ENCODE measurements around the gene FZD7.

DNA sequence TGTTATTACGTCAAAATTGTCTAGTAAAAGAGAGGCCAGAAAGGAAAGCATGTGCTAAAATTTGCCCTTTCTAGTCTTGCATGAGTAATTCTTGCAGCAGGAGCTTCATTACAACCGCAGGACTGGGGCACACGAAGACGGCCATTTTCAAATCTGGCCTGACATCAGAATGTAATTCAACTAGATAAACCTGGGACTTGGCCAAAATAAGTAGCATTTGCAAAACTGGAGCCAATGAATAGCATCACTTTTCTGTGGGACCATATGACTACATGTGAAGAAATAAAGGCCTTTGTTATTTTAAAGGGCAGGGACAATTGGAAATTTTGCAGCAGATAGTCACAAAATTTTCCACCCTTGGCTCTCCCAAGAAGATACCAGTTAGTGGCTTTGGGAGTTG is 3.0 kb upstream of the FZD7 start:
- TF ChIP-seq, protein P1, sequence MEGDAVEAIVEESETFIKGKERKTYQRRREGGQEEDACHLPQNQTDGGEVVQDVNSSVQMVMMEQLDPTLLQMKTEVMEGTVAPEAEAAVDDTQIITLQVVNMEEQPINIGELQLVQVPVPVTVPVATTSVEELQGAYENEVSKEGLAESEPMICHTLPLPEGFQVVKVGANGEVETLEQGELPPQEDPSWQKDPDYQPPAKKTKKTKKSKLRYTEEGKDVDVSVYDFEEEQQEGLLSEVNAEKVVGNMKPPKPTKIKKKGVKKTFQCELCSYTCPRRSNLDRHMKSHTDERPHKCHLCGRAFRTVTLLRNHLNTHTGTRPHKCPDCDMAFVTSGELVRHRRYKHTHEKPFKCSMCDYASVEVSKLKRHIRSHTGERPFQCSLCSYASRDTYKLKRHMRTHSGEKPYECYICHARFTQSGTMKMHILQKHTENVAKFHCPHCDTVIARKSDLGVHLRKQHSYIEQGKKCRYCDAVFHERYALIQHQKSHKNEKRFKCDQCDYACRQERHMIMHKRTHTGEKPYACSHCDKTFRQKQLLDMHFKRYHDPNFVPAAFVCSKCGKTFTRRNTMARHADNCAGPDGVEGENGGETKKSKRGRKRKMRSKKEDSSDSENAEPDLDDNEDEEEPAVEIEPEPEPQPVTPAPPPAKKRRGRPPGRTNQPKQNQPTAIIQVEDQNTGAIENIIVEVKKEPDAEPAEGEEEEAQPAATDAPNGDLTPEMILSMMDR (IDR thresholded peaks at IDR 0.05) = no peak
- TF ChIP-seq POLR2AphosphoS5 (IDR thresholded peaks at IDR 0.05) (no peak), POLR2A (IDR thresholded peaks at IDR 0.05) (no peak)
